HG02759 (cell line): ENCODE results near the gene ZNF417.
"Not testable (repeated sequence)": the region's sequence is repeated elsewhere in the genome, so short reads cannot be mapped to it uniquely, and the experiment has no call there.

Source experiments
- ATAC-seq: cut with Tn5 transposase; IDR thresholded peaks from one replicate; pipeline ENCODE4 v1.9.1; 2021; ENCODE audit warnings: mild to moderate bottlenecking, moderate library complexity; ENCODE audit not compliant: unreplicated experiment

The ZNF417 gene

DNA sequence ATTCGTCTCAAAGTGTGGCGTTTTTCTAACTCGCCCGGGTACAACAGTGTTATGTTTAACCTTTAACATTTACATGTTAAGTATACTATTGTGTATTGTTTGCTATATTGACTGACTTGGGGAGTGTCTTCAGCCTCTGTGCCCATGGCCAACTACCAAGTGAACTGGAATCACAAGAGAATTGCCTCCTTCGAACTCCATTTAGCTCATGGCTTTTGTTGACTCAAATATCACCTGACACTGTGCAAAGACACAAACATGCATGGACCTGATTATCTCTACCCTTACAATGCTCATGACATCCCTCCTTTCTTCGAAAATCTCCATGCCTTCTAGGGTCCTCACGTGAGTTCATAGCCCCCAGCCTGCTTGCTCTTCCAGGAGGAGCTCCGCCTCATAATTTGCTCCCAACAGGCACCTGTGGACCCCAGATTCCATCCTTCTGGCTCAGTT is 28.3 kb downstream of the ZNF417 start:
- ATAC-seq, result no peak

DNA sequence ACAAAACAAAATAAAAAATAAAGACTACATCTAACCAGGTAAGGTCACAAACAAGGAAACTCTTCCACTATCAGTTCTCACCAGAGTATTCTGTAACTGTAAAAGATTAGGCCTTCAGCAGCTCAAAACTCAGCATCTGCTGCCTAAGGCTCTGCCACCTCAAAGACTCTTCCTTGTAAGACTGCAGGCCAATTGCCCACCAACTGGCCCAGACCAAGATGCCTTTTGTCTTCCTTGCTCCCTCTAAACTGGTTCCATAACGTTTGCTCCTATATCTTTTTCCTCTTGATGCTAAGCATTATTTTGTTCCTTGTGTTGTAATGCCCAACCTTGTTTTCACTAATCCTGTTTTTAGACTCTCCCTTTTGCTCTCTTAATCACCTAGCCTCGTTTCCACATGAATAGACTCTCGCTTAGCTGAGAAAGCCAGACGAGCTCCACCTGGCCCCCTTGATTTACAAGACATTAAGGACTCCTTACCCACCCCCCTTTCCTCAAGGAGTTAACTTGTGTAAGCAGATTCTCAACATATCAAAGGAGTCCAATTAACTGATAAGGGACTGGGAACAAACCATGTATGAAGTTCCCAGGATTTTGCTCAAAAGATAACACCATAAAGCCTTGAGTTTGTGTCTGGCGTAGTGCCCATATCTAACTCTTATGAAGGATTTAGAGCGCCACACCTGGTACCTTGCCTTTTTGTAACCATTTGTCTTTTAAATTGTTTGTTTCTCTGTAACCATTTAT is 29.0 kb downstream of the ZNF417 start:
- ATAC-seq, result no peak

DNA sequence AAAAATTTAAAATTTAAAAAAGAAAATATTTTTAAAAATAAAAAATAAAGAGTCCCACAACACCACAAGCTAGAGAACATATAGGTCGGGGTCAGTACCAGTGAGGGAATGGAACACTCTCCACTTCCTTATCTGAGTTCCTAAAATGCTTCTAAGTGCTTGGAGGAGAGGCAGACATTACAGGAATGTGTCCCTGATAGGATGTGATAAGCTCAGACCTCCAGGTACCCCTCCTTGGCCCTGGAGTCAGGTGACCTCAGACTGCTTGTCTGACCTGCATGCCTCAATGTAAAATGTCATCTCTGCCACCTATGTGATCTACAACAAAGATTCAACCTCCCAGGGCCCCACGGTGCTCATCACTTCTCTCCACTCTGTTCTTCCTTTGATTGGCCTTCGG is 30.3 kb downstream of the ZNF417 start:
- ATAC-seq, result no peak

DNA sequence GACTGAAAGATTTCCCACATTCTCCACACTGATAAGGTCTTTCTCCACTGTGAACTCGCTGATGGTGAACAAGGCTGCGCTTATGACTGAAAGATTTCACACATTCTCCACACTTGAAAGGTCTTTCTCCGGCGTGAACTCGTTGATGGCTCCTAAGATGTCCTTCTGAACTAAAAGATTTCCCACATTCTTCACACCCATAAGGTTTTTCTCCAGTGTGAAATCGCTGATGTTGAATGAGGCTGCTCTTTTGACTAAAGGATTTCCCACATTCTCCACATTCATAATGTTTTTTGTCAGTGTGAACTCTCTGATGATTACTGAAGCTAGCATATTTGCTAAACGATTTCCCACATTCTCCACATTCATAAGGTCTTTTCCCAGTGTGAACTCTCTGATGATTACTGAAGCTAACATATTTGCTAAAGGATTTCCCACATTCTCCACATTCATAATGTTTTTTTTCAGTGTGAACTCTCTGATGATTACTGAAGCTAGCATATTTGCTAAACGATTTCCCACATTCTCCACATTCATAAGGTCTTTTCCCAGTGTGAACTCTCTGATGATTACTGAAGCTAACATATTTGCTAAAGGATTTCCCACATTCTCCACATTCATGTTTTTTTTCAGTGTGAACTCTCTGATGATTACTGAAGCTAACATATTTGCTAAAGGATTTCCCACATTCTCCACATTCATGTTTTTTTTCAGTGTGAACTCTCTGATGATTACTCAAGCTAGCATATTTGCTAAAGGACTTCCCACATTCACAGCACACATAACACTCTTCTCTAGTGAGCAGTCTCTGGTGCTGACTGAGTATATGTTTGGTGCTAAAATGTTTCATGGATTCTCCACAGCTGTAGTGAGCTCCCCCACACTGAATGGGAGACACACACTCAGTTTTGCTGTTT is 42.3 kb downstream of the ZNF417 start:
- not testable (repeated sequence) for ATAC-seq

DNA sequence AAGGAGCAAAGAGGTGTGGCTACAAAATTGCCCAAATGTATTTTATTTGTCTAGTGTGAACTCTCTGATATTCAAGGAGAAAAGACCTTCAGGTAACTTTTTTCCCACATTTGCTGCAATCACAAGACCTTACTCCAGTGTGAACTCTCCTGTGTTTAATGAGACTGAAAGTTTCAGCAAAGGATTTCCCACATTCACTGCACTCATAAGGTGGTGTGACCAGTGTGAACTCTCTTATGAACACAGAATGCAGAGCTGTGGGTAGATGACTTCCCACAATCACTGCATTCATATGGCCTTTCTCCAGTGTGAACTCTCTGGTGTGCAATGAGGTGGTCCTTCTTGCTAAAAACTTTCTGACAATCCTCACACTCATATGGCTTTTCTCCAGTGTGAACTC is 43.9 kb downstream of the ZNF417 start:
- no peak for ATAC-seq

DNA sequence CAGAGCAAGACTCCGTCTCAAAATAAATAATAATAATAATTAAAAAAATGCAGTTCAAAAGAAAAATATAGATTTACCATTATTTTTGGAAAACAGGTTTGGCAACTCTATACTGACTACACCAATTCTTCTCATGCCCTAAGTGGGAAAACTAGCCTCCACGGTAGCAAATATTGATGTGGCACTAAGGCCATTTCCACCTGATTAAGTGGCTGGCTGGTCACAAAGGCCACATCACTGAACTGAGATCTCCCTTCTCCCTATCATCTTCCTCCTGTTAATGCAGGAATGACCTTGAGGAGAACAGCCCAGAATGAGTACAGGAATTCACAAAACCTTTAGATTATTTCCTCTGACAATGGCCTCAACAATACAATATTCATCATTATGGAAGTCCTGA is 46.2 kb downstream of the ZNF417 start:
- no peak for ATAC-seq

DNA sequence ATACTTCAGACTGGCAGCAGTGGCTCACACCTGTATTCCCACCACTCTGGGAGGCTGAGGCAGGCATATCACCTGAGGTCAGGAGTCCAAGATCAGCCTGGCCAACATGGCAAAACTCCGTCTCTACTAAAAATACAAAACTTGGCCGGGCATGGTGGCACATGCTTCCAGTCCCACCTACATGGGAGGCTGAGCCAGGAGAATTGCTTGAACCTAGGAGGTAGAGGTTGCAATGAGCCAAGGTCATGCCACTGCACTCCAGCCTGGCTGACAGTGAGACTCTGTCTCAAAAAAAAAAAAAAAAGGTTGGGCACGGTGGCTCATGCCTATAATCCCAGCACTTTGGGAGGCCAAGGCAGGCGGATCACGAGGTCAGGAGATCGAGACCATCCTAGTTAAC is 46.7 kb downstream of the ZNF417 start:
- ATAC-seq, result not testable (repeated sequence)

DNA sequence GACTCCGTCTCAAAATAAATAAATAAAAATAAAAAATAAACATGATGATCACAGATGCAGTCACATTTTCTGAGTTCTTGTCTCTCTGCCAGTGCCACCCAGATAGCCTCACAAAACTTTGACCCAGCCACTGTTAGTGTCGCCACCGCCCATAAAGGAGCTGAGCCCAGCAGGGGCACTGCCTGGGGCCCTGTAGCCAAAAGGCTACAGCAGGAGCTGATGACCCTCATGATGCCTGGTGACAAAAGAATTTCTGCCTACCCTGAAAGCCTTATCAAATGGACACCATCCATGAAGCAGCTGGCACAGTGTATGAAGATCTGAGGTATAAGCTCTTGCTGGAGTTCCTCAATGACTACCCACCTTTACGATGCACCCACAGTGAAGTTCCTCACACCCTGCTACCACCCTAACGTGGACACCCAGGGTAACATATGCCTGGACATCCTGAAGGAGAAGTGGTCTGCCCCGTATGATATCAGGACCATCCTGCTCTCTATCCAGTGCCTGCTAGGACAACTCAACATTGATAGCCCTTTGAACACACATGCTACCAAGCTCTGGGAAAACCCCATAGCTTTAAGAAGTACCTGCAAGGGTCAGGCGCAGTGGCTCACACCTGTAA is 48.4 kb downstream of the ZNF417 start:
- no peak for ATAC-seq
